Lower lobe of right lung (tissue), 2 donors: Measurements from ENCODE around the gene ZNF92. TPM values are rescaled to one million over a fixed set of nuclear protein-coding genes. Genes with fewer than 3 reads are reported as not detected.
"Not testable (repeated sequence)": the region's sequence is repeated elsewhere in the genome, so short reads cannot be mapped to it uniquely, and the experiment has no call there.

ENCODE experiments used
- ATAC-seq, 2 donors: fragments of 200-7000 bp; cut with Tn5 transposase; one replicate each; pipeline ENCODE4 v1.9.1; 2020 to 2022; ENCODE audit warnings: mild to moderate bottlenecking in 2 of 2, moderate library complexity in 2 of 2
- DNase-seq: peaks from one replicate; pipeline ENCODE4 v3.0.0-alpha.2; 2020
- H3K27ac ChIP-seq: fragments of 200-600 bp; one replicate; pipeline ENCODE4 v1.8.0; 2022
- H3K27me3 ChIP-seq: fragments of 200-600 bp; one replicate; pipeline ENCODE4 v1.8.0; 2022; ENCODE audit warnings: low read depth
- H3K36me3 ChIP-seq: fragments of 200-600 bp; one replicate; pipeline ENCODE4 v1.8.0; 2022; ENCODE audit warnings: mild to moderate bottlenecking
- H3K4me1 ChIP-seq: fragments of 200-600 bp; one replicate; pipeline ENCODE4 v1.8.0; 2022
- H3K4me3 ChIP-seq: fragments of 200-600 bp; one replicate; pipeline ENCODE4 v1.8.0; 2022; ENCODE audit warnings: mild to moderate bottlenecking
- H3K9me3 ChIP-seq: fragments of 200-600 bp; one replicate; pipeline ENCODE4 v1.8.0; 2022
- intact Hi-C: fragments of 100-400 bp; cut with DNase I; formaldehyde crosslinking; loops from one replicate; pipeline ENCODE4 v1.11.0; 2022
- long read RNA-seq: library from polyadenylated mRNA; unstranded; transcript quantifications from one replicate; pipeline ENCODE4 v2.0.0, GENCODE V29; 2021
- total RNA-seq: library from RNA; stranded (reverse); fragmentation: NEBNext Ultra II Directional; extraction: Animal tissue kit (Norgen Biotek cat#: 25700); gene quantifications from one replicate; pipeline ENCODE4 v1.2.1, GENCODE V29; 2021
- TF ChIP-seq, protein P1 (sequence below): fragments of 200-600 bp; IDR thresholded peaks from one replicate; pipeline ENCODE4 v1.8.0; 2022; ENCODE audit warnings: antibody characterized with exemption, mild to moderate bottlenecking
- donor health status: DM: no; HTN: yes; CAD: no; lungs with severe emphysema.

The ZNF92 gene
- total RNA-seq = 7.9 TPM
- long read RNA-seq, transcript ZNF92-201 (4 exons, 3,210 nt) = major isoform, 5 of 10 reads
- long read RNA-seq, partial matches to known transcripts = 0 of 10 reads
- long read RNA-seq, other reads (novel, unspliced or antisense) = 2 of 10 reads

DNA sequence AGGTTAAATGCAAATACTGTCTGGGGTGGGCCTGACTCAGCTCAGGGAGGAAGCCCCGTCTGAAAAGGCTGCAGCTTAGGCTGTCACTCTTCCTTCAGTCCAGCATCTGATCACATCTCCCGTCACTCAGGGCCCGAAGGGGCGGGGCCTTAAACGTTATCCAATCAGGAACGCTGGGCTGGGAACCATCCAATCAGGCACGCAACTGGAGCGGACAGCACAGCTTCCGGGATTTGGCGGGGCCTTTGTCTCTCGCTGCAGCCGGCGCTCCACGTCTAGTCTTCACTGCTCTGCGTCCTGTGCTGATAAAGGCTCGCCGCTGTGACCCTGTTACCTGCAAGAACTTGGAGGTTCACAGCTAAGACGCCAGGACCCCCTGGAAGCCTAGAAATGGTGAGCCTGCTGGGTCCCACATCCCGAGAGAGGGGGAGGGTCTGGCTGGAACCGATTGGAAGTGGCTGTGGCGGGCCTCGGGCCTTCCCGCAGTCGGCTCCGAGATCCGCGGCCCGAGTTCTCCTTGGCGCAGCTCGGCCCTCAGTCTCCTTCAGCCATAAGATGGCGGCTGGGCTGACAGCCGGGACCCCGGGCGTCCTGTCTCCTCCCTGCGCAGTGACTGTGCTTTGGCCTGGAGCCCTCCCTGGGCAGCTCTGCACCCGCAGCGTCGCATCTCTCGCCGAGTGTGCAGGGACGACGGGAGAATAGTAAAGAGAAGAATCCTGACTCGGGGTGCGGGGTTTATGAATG, at the start of gene ZNF92:
TSS of gene ZNF92 (plus strand) at position 248 of the 744 bp plus-strand sequence. CDS start at position 391, 143 bp downstream.
- peak within 1 kb of the TSS; percentile 89 for H3K27ac ChIP-seq
- H3K4me3 ChIP-seq = peak within 1 kb of the TSS; percentile 85
- intact Hi-C loops = no loop called here
- no peaks in the 10 kb centered on the region for H3K36me3 ChIP-seq
- DNase-seq (peak; percentile 97), ATAC-seq (peak; percentile 100)
- H3K9me3 ChIP-seq = no peaks in the 10 kb centered on the region
- peaks cover 18% of the 10 kb centered on the region for H3K4me1 ChIP-seq
- H3K27me3 ChIP-seq = no peaks in the 10 kb centered on the region
- TF ChIP-seq, protein P1, sequence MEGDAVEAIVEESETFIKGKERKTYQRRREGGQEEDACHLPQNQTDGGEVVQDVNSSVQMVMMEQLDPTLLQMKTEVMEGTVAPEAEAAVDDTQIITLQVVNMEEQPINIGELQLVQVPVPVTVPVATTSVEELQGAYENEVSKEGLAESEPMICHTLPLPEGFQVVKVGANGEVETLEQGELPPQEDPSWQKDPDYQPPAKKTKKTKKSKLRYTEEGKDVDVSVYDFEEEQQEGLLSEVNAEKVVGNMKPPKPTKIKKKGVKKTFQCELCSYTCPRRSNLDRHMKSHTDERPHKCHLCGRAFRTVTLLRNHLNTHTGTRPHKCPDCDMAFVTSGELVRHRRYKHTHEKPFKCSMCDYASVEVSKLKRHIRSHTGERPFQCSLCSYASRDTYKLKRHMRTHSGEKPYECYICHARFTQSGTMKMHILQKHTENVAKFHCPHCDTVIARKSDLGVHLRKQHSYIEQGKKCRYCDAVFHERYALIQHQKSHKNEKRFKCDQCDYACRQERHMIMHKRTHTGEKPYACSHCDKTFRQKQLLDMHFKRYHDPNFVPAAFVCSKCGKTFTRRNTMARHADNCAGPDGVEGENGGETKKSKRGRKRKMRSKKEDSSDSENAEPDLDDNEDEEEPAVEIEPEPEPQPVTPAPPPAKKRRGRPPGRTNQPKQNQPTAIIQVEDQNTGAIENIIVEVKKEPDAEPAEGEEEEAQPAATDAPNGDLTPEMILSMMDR = no peak

- intact Hi-C loops = no loop called here
- DNase-seq (no peak), ATAC-seq (no peak)
These were observed 47.7 kb upstream of the ZNF92 start for GRCh38 chr7:65325793-65326432.

DNA sequence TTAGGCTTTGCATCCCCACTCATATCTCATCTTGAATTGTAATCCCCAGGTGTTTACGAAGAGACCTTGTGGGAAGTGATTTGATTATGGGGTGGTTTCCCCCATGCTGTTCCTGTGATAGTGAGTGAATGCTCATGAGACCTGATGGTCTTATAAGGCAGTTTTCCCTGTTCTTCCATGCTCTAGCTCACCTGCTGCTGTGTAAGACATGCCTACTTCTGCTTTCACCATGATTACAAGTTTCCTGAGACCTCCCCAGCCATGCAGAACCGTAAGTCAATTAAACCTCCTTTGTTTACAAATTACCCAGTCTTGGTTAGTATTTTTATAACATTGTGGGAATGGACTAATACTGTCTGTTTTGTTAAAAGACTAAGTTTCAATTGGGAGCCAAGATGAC, 35.3 kb upstream of the ZNF92 start:
- H3K27me3 ChIP-seq = no peaks in the 10 kb centered on the region
- no peak for DNase-seq
- no peak overlapping the region for H3K27ac ChIP-seq
- no peaks in the 10 kb centered on the region for H3K9me3 ChIP-seq
- no peaks in the 10 kb centered on the region for H3K4me1 ChIP-seq
- no peaks in the 10 kb centered on the region for H3K36me3 ChIP-seq
- TF ChIP-seq, protein P1 = no peak
- ATAC-seq = no peak
- intact Hi-C loops = no loop called here
- no peak overlapping the region for H3K4me3 ChIP-seq

More at GRCh38 chr7:65325793-65326432, 47.7 kb upstream of the ZNF92 start:
- no peaks in the 10 kb centered on the region for H3K36me3 ChIP-seq
- TF ChIP-seq, protein P1 = no peak
- no peak overlapping the region for H3K27ac ChIP-seq
- no peaks in the 10 kb centered on the region for H3K27me3 ChIP-seq
- H3K4me1 ChIP-seq = no peaks in the 10 kb centered on the region
- H3K4me3 ChIP-seq = no peak overlapping the region
- H3K9me3 ChIP-seq = no peaks in the 10 kb centered on the region

DNA sequence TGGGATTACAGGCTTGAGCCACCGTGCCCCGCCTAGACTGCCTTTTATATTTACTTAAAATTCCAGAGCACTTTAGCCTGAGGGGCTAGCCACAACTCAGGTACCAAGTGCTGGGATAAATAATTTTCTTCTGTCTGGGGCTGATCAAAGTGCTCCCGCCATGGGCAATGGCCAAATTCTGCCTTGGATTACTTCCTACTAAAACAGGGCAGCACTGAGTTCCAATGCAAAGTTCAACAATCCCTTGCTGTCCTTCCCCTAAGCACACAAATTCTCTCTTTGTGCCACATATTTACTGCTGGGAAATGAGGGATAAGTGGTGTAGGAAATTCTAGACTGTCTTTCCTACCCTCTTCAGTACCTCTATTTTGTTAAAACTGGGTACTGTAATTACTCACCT, 34.4 kb upstream of the ZNF92 start:
- no peak for DNase-seq
- Histone ChIP-seq H3K36me3 (no peaks in the 10 kb centered on the region), H3K4me1 (no peaks in the 10 kb centered on the region), H3K4me3 (no peak overlapping the region), H3K27ac (no peak overlapping the region), H3K27me3 (no peaks in the 10 kb centered on the region), H3K9me3 (no peaks in the 10 kb centered on the region)
- no peak for ATAC-seq
- TF ChIP-seq, protein P1 = no peak
- intact Hi-C loops = no loop called here

- H3K4me1 ChIP-seq = no peaks in the 10 kb centered on the region
- TF ChIP-seq, protein P1 = no peak
- H3K36me3 ChIP-seq = no peaks in the 10 kb centered on the region
- no peaks in the 10 kb centered on the region for H3K9me3 ChIP-seq
- intact Hi-C loops = no loop called here
- DNase-seq = no peak
- no peak overlapping the region for H3K27ac ChIP-seq
- no peaks in the 10 kb centered on the region for H3K27me3 ChIP-seq
- no peak for ATAC-seq
- no peak overlapping the region for H3K4me3 ChIP-seq
These were observed 30.7 kb upstream of the ZNF92 start for GRCh38 chr7:65342723-65343629.

DNA sequence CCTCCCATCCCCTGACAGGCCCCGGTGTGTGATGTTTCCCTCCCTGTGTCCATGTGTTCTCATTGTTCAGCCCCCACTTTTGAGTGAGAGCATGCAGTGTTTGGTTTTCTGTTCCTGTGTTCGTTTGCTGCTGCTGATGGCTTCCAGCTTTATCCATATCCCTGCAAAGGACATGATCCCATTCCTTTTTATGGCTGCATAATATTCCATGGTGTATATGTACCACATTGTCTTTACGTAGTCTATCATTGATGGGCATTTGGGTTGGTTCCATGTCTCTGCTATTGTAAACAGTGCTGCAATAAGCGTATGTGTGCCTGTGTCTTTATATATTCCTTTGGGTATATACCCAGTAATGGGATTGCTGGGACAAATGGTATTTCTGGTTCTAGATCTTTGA, 29.1 kb upstream of the ZNF92 start:
- intact Hi-C loops, ATAC-seq, DNase-seq, H3K27ac ChIP-seq, H3K9me3 ChIP-seq, H3K4me1 ChIP-seq, H3K4me3 ChIP-seq, H3K36me3 ChIP-seq, H3K27me3 ChIP-seq: not testable (repeated sequence)
